MM.1S (cell line): ENCODE measurements around the gene NDN.
A peak's percentile ranks its signal among the peaks of the same experiment; 100 is the strongest.

Experiments used
- CTCF ChIP-seq: fragments of 300-600 bp; sonication (generic); IDR thresholded peaks from 2 replicates; pipeline ENCODE4 v1.5.1; 2016; ENCODE audit warnings: antibody characterized with exemption, low read length, mixed read lengths
- EZH2 ChIP-seq: fragments of 300-600 bp; sonication (generic); optimal IDR thresholded peaks from 2 replicates; pipeline ENCODE3; 2017; ENCODE audit warnings: low read depth, mild to moderate bottlenecking, antibody characterized with exemption, low read length, mixed read lengths

- TF ChIP-seq EZH2 (no peak), CTCF (peak; percentile 86)
These were observed 38.1 kb downstream of the NDN start for GRCh38 chr15:23648920-23649515.
